Stimulated activated CD4-positive, alpha-beta T cell treated with anti-CD3 and anti-CD28 coated beads, TNF-alpha, amount 100 ng/mL, for 1 hour (primary cell): ENCODE data around the gene CNOT9.
"Not testable (repeated sequence)": the region's sequence is repeated elsewhere in the genome, so short reads cannot be mapped to it uniquely, and the experiment has no call there.

Source experiments
- DNase-seq, 3 donors: peaks; one replicate each; pipeline ENCODE4 v3.0.0-alpha.2; 2020; ENCODE audit warnings: low read depth in 3 of 3, low spot score in 1 of 3

The CNOT9 gene

DNA sequence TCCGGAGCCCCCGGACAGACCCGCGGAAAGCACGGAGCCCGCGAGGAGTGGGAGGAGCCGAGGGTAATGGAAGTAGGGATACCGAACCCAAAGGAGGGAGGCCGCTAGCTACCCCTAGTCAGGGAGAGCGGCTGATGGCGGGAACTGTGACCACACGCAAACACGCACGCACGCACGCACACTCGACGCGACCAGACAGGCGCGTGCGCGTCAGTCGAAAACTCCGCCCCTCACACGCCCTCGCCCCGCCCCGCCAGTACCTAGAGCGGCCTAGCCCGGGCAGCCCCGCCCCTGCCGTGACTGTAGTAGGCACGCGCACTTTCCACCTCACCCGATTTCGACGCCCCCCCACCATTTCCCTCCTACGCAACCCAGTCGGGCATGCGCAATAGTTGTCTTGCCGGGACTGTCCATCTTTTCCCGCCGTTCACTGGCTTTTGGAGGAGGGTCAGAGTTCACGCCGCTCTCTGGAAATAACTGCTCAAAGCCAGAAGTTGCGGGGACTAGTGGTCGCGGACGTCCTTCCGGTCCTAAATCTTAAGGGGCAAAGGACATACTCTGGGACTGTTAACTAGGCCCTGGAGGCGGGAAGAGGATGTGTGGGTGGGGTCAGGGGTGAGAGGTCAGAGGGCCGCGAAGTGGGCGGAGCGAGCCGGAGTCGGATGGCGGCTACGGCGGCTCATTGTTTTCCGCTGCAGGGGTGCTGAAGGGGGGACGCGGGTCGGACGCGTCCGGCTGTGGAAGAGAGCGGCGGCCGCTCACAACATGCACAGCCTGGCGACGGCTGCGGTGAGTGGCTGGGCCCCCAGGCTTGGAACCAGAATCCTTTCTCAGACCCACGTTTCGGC is at the start of gene CNOT9, which contains the start of gene USP37:
CNOT9 (plus strand) TSS at position 650 of the 848 bp plus-strand sequence; CDS start at position 766, 116 bp downstream.
USP37 (minus strand) TSS at position 162 of the 848 bp plus-strand sequence. CDS start 9,698 bp downstream, outside the sequence.
- DNase-seq: peak; percentile 99 to 100 (median 100)

- DNase-seq: no peak
Observed at GRCh38 chr2:218518876-218519275, 49.8 kb upstream of the CNOT9 start.

GRCh38 chr2:218523651-218524050 is 45.0 kb upstream of the CNOT9 start:
- DNase-seq: no peak

DNA sequence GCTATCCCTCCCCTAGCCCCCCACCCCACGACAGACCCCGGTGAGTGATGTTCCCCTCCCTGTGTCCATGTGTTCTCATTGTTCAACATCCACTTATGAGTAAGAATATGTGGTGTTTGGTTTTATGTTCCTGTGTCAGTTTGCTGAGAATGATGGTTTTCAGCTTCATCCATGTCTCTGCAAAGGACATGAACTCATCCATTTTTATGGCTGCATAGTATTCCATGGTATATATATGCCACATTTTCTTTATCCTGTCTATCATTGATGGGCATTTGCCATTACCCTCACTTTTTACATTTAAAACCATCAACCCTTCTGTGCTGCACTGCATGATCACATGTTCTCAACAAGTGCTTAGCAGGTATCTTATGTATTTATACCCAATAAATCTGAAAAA is 40.2 kb upstream of the CNOT9 start:
- not testable (repeated sequence) for DNase-seq

DNA sequence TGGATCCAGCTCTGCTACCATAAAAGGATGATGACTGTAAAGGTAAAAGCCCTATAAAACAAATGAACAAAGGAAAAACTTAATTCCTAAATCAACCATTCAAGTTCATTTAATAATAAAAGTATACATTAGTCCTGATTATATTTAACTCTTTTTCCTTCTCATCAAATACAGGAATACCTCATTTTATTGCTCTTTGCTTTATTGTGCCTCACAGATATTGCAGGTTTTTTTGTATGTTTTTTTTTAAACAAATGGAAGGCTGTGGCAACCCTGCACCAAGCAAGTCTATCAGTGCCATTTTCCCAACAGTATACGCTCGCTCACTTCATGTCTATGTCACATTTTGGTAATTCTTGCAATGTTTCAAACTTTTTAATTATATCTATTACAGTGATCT is 38.6 kb upstream of the CNOT9 start:
- no peak for DNase-seq

GRCh38 chr2:218536804-218537494 is 31.7 kb upstream of the CNOT9 start:
- no peak for DNase-seq

- no peak for DNase-seq
Observed at GRCh38 chr2:218540015-218540414, 28.6 kb upstream of the CNOT9 start.

DNA sequence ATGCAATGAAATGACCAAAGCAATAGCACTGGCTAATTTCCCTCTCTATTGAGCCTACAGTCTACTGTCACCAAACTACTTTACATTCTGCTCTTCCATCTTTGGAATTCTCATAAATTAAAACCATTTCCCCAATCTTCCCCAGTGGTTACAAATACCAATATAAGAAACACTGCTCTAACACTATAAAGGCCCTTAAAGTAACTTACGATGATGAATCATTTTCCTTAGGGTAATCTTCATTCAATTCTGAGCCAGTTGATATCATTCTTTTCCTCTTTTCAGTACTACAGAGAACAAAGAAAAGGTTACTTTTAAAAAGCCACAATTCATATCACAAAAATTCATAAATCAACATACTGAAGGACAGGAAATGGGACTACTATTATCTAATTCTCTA is 22.6 kb upstream of the CNOT9 start:
- no peak for DNase-seq

- DNase-seq: no peak
Observed at GRCh38 chr2:218547511-218547910, 21.1 kb upstream of the CNOT9 start.

GRCh38 chr2:218547978-218548377 is 20.7 kb upstream of the CNOT9 start:
- no peak for DNase-seq

GRCh38 chr2:218554225-218554624 is 14.4 kb upstream of the CNOT9 start:
- DNase-seq: not testable (repeated sequence)

DNA sequence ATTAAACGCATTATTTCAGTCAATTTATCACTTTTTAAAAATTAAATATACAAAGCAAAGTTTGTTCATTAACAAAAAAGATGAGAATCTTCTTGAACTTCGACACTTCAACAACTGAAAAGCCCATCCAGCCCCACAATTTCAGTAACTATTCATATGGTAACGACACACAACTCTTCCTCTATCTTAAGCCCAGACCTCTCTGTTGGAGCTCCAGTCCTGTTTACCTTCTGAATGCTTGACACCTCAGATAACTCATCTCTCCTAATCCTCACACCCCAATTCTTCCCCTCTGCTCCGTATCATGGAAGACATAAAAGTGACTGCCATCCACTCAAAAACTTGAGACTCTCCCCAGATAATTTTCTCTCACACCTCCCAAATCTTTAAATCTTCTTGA is 13.1 kb upstream of the CNOT9 start:
- DNase-seq: no peak

DNA sequence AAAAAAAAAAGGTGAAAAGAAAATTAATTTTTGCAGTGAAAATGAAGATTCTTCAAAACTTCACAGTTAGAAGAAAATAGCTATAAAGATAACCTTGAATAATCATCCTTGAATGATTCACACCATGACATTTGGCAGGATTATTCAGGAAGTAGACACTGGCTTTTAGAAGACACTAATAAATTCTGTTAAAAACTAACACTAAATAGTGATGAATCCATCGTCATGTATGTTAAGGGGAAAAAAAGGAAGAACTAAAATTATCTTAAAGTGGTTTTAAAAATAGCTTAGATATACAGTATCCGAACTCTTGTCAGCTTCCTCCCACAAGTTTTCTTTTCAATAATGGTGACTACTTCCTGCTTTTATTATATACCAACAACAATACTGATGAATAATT is 10.7 kb upstream of the CNOT9 start:
- DNase-seq: no peak

- no peak for DNase-seq
Observed at GRCh38 chr2:218558986-218559385, 9.7 kb upstream of the CNOT9 start.

DNA sequence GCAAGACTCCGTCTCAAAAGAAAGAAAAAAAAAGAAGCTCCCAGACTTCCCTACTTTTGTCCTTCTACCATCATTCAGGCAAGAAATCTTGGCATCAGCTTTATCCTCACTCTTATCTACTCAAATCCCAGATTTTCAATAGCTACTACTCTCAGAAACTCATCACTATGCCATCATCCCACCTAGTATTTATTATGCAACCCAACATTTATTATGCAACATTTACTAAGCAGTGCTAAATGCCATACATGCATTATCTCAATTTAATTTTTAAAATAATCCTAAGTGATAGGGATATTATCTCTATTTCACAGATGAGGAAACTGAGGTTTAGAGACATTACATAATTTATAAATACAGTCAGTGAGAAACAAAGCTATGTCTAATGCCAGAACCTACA is 4.6 kb upstream of the CNOT9 start:
- DNase-seq: no peak

DNA sequence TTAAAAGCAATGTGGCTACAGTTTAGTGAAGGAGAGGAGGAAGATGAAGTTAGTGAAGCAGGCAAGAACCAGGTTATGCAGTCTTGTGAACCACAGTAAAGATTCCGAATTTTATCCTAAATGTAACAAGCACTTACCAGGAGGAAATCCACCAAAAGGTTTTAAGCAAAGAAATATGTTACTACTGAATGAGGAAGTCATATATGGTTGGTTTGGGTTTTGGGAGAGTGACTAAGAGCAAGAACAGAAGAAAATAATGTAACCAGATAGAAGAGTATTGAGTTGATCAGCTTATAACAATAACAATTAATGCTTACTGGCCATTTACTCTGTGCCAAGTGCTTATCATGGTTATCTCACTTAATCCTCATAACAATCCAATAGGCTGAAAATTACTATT is 2.3 kb upstream of the CNOT9 start:
- no peak for DNase-seq

GRCh38 chr2:218567797-218568189 is 846 bp upstream of the CNOT9 start:
- no peak for DNase-seq

- DNase-seq: peak; percentile 23 to 45 (median 31)
Observed at GRCh38 chr2:218569038-218569431, 396 bp downstream of the CNOT9 start.

DNA sequence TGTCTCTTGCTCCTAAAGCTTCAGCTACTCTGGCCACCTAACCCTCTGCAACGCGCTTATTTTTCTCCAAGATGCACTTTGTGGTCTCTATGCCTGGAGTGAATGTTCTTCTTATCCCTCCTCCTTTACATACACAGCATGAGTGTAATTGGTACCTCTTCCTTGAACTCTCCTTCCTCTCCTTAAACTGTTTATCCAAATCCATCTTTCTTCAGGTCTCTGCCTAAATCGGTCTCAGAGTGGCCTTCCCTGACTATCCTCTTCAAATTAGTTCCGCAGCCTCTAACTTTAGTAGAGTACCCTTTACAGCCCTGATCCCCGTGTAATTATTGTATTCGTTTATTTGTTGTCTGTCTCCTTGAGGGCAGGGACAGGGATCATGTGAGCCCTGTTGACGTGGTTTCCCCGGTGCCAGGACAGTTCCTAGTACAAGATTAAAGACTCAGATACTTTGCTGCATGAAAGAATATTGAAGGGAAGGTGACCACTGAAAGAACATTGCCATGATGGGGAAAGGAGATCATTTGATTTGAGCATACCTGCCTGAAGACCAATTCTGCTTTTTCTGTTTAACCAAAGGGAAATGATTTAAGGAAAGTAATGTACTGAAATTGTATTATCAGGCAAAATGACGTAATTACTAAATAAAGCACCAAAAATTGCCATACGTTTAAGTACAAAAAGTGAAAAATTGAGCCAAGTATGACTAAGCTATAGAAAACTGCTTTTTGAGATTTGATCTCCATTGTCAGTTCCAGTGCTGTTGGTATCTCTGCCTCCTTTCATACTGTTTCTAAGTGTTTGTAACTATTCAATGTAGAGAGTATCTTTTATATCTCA is 1.2 kb downstream of the CNOT9 start:
- DNase-seq: no peak

DNA sequence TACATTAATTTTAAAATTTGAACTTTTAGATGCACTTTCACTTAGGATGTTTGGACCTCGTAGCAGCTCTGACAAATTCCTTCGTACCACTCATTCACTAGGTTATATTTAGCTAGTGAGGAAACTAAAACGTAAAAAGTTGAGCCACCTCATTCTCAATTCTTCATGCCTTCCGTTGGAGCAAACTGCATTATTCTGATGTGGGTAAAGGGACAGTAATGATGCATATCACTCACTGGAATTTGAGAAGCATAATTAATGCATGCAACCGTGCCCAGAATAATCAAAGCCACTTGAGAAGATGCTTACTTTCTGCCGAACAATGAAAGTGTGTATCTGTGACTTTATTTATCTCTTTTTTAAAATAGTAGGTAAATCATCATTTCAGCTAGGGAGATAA is 2.2 kb downstream of the CNOT9 start:
- no peak for DNase-seq

DNA sequence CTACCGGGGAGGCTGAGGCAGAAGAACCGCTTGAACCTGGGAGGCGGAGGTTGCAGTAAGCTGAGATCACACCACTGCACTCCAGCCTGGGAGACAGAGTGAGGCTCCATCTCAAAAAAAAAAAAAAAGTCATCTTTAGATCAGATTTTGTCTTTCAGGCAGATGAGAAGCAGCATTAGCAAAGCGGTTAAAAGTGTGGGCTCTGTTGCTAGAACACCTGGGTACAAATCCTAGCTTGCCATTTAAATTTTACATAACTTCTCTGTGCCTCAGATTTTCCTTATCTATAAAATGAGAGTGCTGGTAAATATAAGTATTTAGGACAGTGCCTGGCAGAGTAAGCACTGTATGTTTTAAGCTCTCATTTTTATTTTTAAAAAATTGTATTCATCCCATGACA is 8.2 kb downstream of the CNOT9 start:
- DNase-seq: no peak
